GM21390 (cell line): Measurements from ENCODE around the gene IRS4.

ENCODE experiments used
- ATAC-seq: cut with Tn5 transposase; IDR thresholded peaks from one replicate; pipeline ENCODE4 v1.9.1; 2021; ENCODE audit not compliant: unreplicated experiment

IRS4 gene

GRCh38 chrX:108736509-108737479 lies at the start of gene IRS4:
Gene IRS4 (minus strand): TSS chrX:108736563.
- ATAC-seq, result no peak

- ATAC-seq, result no peak
Measured at GRCh38 chrX:108772549-108772948, 36.2 kb upstream of the IRS4 start.

GRCh38 chrX:108763559-108763958 lies 27.2 kb upstream of the IRS4 start:
- no peak for ATAC-seq

GRCh38 chrX:108740299-108740774 lies 4.0 kb upstream of the IRS4 start:
- ATAC-seq, result no peak

- ATAC-seq, result no peak
Measured at GRCh38 chrX:108737754-108738153, 1.4 kb upstream of the IRS4 start.

DNA sequence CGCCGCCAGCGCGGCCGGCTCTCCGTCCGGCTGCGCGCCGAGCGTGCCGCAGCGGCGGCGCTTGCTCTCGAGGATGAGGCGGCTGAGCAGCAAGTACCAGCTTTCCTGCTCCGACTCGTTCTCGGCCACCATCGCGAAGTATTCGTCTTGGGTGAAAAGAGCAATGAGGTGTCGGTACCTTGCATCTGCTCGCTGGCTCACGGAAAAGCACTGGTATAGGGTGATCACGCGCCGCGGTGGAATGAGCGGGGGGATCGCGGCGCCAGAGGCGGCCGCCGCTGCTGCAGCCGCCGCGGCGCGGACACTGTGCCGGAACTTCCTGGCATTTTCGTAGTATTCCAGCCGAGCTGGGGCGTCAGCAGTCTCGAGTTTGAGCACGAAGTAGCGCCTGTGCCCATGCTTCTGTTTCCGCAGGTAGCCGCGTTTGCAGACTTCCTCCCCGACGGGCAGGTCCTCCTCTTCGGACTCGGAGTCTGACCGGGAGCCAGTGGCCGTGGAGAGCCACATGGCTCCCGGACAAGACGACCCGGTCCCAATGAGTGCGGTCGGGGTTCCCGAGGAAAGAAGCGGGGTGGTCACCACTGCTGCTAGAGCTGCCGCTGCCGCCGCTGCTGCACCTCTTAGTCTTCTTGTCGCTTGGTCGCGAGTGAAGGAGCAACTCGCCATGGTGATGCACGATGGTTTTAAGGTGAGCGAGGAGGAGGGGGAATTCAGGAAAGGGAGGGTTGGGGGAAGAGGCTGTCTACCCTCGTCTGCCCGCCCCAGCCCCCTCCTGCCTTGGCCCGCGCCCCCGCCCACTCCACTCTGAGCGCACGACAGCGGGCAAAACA lies 469 bp downstream of the IRS4 start:
- ATAC-seq, result no peak

- ATAC-seq, result no peak
Measured at GRCh38 chrX:108735091-108735678, 1.2 kb downstream of the IRS4 start.

DNA sequence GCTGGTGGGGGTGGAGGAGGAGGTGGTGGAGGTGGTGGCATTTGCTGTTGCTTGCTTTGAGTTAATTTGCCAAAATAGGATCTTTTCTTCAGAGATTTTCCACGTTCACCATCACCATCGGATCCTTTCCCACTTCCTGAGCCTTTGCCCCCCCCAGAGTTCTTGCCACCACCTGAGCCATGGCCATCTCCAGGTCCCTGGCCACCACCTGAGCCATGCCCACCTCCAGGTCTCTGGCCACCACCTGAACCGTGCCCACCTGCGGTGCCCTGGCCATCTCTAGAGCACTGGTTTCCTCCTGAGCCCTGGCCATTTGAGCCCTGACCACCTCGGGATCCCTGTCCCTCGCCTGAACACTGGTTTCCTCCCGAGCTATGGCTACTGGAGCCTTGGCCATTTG lies 1.9 kb downstream of the IRS4 start:
- no peak for ATAC-seq

GRCh38 chrX:108732630-108733321 lies 3.6 kb downstream of the IRS4 start:
- no peak for ATAC-seq

DNA sequence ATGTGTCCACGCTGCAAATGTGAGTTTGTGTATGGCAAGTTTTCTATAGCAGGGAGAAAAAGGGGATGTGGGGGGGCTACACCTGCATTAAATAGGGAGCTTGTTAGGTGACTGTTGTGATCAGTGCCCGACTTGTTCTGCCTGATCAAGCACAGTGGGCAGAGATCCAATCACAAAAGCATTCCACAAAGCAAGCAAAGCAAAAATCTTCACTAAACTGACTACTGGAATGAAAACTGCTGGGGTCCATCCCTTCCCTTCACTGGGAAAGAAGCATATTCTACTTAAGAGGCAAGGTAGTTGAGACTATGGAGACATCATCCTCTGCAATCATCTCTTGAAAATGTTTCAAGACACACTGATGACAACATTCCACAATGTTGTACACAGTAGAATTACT lies 5.2 kb downstream of the IRS4 start:
- ATAC-seq, result no peak

GRCh38 chrX:108726748-108727147 lies 9.6 kb downstream of the IRS4 start:
- ATAC-seq, result no peak

GRCh38 chrX:108722561-108722960 lies 13.8 kb downstream of the IRS4 start:
- ATAC-seq, result no peak

DNA sequence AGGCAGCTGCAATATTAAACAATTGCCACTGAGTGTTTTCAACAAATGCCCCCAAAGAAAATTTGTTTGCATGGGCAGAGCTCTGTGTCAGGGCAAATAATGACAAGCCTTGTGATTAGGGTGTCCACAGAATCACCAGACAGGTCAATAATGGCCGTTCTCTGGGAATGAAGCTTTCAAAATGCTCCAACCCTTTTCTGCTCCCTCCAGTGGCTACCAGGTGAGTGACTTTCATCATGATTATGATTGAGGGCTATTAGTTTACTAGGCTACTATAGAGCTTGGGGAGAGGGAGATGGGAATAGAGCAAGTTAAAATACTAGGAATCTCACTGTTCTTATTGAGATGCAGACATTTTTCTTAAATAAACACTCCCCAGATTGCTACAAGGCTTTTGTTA lies 23.5 kb downstream of the IRS4 start:
- ATAC-seq, result no peak

- ATAC-seq, result no peak
Measured at GRCh38 chrX:108704839-108705238, 31.5 kb downstream of the IRS4 start.

DNA sequence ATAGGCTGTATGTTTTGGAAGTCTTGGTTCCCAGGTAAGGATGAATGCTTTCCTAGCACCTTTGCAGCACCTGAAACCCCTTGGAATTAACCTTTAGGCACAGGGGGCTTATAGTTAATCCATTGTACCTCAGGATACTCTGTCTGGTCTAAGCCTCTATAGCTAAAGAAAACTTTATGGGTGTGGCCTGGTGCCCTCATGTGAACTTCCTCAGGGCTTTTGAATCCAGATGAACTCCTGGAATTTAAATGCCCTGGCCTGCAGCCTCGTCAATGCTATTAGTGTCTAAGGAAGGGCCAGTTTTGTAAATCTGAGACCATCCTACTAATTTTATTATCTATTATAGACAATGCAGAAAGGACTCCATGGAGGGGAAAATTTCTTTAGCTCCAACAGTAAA lies 33.8 kb downstream of the IRS4 start:
- ATAC-seq, result no peak

DNA sequence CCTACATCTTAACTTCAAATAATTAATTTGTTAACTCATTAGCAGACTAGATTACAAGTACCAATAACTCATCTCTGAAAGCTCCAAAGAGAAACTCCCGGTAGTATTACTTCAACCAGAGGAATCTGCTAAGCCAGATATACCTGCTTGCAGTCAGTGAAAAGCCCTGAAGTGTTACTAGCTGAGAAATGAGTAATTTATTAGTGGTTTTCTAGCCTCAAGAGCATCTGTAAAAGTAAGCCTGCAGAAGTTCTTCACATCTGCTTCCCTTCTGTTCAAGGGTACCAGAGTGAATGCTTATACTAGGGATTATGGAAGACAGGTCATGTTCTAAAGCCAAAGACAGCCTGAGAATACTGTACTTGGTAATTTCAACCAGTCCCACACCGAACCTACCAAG lies 34.7 kb downstream of the IRS4 start:
- ATAC-seq, result no peak

DNA sequence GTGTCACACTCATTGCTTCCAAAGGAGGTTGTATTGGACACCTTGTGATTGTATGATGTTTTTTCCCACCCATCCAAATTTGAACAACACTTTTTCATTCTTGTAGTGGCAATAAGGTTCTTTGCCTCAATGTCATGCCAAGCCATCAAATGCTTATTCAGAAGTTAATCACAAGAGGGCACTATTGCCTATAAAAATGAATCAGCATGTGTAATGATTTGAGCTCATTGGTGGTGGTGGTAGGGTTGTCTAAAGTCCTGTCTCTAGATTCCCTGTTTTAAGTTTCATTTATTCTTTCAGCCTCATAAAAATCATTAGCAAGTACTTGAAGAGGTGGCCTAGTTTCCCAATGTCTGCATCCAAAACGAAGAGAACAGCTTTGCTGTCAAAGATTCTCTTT lies 37.0 kb downstream of the IRS4 start:
- no peak for ATAC-seq

DNA sequence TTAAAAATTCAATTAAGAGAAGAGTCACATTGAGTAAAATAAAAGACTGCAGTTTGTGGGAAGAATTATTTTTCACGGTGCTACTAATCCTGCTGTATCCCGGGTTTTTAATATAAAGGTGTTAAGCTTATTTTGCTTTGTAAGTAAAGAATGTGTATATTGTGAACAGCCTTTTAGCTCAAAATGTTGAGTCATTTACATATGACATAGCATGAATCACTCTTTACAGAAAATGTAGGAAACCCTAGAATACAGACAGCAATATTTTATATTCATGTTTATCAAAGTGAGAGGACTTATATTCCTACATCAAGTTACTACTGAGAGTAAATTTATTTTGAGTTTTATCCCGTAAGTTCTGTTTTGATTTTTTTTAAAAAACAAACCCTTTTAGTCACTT lies 39.7 kb downstream of the IRS4 start:
- no peak for ATAC-seq
